ENCODE data around the gene PRR14.

The PRR14 gene

DNA sequence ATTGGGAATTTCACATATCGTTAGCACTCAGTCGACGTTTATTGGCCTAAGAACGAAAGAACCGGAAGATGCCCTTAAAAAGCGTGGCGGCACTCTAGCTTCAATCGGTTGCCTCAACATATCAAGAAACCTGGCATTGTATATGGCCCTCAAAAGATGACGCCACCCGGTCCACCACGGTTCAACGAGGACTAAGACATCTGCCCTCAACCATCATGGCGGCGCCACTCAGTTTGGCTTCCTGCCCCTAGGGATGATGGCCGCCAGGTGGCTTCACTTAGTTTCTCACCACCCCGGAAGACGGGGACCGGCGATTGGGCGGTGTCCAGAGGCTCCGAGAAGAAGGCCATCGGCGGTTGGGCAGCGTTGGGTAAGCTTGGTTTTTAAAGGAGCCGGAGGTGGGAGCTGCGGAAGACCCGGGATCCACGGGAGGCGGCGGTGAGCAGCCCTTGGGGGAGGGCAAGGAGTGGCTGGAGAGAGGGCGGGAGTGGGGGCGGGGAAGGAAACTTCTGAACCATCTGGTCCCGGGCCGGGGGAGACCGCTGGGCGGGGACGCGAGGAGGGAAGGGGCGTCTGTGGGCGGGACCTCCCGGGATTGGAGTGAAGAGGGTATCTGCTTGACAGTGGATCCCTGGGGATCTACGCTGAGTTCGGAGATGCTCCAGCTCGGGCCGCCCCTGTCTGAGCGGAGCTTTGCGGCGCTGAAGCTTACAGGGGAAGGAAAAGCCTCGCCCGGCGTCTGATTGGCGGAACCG is at the start of gene PRR14:
PRR14 (plus strand) TSS at position 592 of the 755 bp plus-strand sequence. CDS start 686 bp downstream, outside the sequence.
- DNase-seq (ENCODE audit: low spot score), result peak; percentile 93

DNA sequence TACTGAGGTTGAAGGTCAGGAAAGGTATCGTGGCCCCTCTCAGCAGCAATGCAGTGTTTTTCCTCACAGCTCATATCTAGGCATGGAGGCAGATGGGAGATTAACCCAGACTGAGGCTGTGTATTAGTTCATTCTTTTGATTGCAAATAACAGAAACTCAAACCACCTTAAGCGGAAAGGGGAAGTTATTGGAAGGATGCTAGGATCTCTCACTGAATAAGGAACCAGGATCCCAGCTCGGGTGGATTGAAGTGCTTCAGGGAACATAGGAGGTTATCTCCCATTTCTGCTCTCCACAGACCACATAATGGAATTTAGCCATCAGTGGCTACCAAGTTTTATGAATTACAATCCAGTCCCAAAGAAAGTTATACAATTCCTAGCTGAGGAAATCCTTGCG is 48.8 kb upstream of the PRR14 start:
- no peak for DNase-seq (ENCODE audit: low spot score)

- DNase-seq (ENCODE audit: low spot score), result peak; percentile 35
These were observed 48.0 kb upstream of the PRR14 start for GRCh38 chr16:30602616-30603277.

- no peak for DNase-seq (ENCODE audit: low spot score)
These were observed 46.8 kb upstream of the PRR14 start for GRCh38 chr16:30603945-30604315.

DNA sequence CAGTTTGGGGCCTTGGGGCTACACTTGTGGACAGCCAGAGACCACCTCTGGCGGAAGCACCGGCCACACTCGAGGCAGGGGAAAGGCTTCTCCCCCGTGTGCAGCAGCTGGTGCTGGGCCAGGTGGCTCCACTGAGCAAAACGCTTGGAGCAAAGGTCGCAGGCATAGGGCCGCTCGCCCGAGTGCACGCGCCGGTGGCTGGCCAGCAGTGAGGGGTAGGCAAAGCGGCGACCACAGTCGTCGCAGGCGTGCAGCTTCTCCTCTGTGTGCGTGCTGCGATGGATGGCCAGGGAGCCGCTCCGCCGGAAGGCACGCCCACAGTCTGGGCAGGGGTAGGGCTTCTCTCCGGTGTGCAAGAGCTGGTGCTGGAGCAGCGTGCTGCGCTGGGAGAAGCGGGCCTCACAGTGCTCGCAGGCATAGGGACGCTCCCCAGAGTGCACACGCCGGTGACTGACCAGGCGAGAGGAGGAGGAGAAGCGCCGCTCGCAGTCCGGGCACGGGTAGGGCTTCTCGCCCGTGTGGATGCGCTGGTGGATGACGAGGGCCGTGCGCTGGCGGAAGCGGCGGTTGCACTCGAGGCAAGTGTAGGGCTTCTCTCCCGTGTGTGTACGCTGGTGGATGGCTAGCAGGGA is 46.3 kb upstream of the PRR14 start:
- no peak for DNase-seq (ENCODE audit: low spot score)

DNA sequence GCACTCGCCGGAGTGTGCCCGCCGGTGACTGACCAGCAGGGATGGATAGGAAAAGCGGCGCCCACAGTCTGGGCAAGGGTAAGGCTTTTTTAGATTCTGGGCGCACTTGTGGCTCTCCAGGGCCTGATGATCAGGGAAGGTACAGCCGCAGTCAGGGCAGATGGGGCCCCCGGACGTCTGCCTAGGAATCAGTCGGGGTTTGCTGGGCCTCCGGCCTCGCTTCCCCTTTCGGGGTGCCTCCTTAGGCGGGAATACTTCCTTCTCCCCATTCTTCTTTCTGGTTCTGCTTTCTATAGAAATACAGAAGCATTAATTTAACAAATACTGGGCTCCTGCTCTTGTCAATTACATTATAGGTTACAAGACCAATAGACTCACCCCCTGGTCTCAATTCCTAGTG is 45.6 kb upstream of the PRR14 start:
- no peak for DNase-seq (ENCODE audit: low spot score)

GRCh38 chr16:30606004-30606403 is 44.8 kb upstream of the PRR14 start:
- DNase-seq (ENCODE audit: low spot score), result no peak

DNA sequence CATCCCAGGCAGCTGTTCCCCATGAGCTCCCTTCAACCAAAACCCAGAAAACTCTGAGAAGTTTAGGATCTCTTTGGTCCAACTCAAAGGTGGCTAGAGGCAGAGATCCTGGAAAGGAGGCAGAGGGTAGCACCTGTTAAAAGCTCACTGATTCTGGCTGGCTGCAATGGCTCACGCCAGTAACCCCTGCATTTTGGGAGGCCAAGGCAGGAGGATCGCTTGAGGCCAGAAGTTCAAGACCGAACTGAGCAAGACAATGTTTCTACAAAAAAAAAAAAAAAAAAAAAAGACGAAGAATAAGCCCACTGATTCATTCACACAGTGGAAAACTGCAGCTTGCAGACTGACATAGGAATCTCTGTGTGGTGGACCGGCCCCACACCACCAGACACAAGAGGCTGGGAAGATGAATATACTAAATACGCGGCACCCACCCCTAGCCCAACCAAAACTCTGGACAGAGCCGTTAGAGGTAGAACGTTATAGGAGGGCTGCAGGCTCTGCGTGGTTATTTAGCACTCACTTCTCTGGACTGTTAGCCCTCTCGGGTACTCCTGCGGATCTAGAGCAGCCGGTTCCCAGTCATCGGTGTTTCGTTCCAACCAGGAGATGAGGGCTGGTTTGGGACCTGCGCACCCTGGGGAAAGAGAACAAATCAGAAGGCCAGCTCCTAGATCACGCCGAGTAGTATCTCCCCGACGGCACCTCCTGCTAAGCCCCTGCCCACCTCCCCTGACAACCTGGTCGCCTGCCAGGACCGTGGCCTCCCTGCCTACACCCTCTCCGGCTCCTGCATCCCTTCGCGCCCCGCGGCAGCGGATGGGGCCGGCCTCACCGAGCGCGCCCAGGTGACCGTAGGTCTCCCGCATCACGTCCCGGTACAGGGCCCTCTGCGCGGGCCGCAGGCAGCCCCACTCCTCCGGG is 41.5 kb upstream of the PRR14 start:
- DNase-seq (ENCODE audit: low spot score), result peak; percentile 66

- DNase-seq (ENCODE audit: low spot score), result peak; percentile 98
These were observed 40.6 kb upstream of the PRR14 start, which contains the start of gene ZNF689 for GRCh38 chr16:30609926-30610839. Gene ZNF689, minus strand, starts transcription at chr16:30610389. Its CDS starts 348 bp downstream, at chr16:30610041.

GRCh38 chr16:30615358-30616091 is 35.2 kb upstream of the PRR14 start:
- peak; percentile 25 for DNase-seq (ENCODE audit: low spot score)

GRCh38 chr16:30619202-30619601 is 31.6 kb upstream of the PRR14 start:
- DNase-seq (ENCODE audit: low spot score), result no peak

GRCh38 chr16:30619638-30620037 is 31.1 kb upstream of the PRR14 start:
- DNase-seq (ENCODE audit: low spot score), result no peak

DNA sequence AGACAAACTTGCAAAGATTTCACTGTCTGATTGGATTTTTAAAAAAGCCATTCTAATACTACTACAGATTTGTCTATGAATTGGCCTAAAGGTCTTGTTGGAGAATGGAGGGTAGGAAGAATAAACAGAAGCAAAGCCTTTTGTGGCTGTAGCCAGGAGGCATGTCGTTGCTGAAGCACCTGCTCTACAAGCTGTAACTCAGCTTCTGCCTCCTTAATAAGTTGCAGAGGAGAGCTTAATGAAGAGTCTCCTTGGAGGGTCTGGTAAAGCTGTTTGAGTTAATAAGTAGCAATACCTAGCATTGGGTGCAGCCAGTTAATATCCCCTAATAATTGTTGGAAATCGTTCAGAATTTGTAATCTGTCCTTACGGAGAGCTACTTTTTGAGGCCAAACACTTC is 30.6 kb upstream of the PRR14 start:
- DNase-seq (ENCODE audit: low spot score), result no peak

DNA sequence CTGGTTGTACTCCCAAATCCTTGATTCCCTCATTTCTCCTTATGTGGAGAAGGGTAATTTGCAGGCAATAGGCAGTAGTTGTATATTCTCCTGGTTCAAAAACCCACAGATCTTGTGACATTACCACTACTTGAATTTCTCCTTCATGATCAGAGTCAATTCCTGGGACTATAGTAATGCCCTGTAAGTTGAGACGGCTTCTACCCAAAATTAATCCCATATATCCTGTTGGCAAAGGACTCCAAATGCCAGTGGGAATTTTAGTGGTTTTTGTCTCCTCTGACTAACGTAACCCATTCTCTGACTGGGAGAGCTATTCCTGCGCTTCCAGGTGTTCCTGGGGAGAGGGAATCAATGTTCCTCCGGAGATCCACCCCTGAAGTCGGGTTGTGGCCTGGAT is 29.0 kb upstream of the PRR14 start:
- peak; percentile 24 for DNase-seq (ENCODE audit: low spot score)

DNA sequence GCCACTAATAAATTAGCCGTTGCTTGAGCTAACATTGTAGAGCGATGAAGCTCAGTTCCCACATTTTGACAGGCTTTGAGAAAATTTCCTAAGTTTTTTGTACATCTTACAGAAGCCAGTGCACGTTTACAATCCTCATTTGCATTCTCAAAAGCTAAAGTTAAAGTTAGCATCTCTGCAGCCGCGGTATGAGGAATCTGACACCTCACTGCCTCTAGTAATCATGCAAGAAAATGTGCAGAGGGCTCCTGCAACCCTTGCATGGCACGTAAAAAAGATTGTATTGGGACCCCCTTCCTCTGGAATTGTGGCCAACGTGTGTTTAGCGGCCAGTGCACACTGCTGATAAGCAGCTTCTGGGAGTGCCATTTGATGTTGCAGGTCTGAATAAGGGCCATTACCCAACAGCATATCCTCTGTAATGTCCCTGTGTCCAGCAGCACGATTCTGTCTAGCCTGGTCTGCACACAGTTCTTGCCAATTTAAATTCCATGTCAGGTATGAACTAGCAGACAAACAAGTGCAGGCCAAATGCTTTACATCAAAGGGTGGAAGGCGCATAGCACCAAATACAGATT is 28.2 kb upstream of the PRR14 start:
- DNase-seq (ENCODE audit: low spot score), result no peak

GRCh38 chr16:30623536-30624283 is 27.1 kb upstream of the PRR14 start:
- no peak for DNase-seq (ENCODE audit: low spot score)

DNA sequence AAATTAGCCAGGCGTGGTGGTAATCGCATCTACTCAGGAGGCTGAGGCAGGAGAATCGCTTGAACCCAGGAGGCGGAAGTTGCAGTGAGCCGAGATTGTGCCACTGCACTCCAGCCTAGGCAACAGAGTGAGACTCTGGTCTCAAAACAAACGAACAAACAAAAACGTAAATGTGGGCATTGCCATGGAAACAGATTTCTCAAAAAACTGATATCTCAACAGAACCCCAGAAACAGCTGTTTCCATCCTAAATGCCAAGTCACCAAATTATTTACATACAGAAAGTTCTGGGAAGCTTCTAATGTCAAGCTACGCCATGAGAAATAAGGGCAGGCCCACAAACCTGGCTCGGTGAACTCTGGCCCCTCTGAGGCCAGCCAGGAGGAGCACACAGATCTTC is 24.5 kb upstream of the PRR14 start:
- no peak for DNase-seq (ENCODE audit: low spot score)

DNA sequence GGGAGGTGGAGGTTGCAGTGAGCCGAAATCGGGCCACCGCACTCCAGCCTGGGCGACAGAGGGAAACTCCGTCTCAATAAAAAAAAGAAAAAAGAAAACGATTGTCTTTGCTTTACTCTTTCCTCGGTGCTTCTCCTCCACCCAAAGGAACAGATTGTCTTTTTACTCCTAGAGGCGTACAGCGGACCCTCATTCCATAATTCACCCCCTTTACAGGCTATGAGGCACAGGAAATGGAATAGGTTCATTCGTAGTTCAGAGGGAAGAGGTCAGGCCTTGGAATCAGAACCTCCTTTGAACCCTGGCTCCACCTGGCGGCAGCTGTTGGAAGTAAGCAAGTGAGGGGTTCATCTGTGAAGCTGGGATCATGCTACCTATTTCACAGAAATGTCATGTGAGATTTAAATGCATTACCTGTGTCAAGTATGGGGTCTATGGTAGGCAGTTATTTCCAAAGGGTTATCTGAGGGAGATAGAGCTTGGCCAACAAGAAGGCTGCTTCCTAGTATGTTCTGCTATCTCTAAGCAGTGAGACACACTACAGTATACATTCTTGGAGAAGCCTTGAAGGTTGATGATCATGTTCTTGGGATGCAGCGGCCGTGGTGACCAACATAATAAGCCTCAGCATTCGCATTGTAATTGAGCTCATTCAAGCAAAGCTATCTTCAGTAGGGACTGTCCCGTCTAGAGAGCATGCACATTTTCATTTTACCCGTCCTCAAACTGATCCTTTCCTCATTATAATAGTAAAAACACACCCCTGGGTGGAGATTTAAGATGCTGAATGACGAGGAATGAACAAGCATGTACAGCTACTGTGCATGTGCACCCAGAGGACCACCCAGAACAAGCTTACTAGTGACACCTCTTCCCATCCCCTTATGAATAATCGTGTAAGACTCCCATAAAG is 21.9 kb upstream of the PRR14 start:
- DNase-seq (ENCODE audit: low spot score), result peak; percentile 81

All from AG20443 (cell line).